SK-N-SH (cell line): ENCODE results near the gene MRPL9.

Experiments
- CTCF ChIP-seq: fragments of 200-600 bp; sonication (generic); IDR thresholded peaks from 2 replicates; pipeline ENCODE4 v1.6.1; 2017; ENCODE audit warnings: antibody characterized with exemption, mild to moderate bottlenecking, moderate library complexity
- EZH2phosphoT487 ChIP-seq: fragments of 200-600 bp; sonication (generic); IDR thresholded peaks from 2 replicates; pipeline ENCODE4 v1.6.1; 2017; ENCODE audit warnings: low read depth, mixed run types, mild to moderate bottlenecking, antibody characterized with exemption, moderate library complexity, borderline replicate concordance
- TAF1 ChIP-seq: IDR thresholded peaks from 2 replicates; pipeline ENCODE4 v1.6.1; 2012; ENCODE audit warnings: low read depth, mild to moderate bottlenecking, low read length, moderate library complexity, borderline replicate concordance

- TF ChIP-seq CTCF (no peak), TAF1 (no peak), EZH2phosphoT487 (no peak)
Observed at GRCh38 chr1:151773702-151774101, 10.4 kb upstream of the MRPL9 start.
